Prostate gland (tissue), 2 donors: ENCODE results near the gene ARHGAP21. TPM values are rescaled to one million over a fixed set of nuclear protein-coding genes. Genes with fewer than 3 reads are reported as not detected.

Experiments used
- DNase-seq: peaks from one replicate; pipeline ENCODE4 v3.0.0-alpha.2; 2019; ENCODE audit warnings: low spot score
- H3K27ac ChIP-seq, 2 donors: fragments of 200-600 bp; sonication (generic); 2 replicates each; pipeline ENCODE4 v1.5.1; 2017 to 2019
- H3K27me3 ChIP-seq: fragments of 200-600 bp; sonication (generic); replicated peaks from 2 replicates; pipeline ENCODE4 v1.5.1; 2019; ENCODE audit not compliant: insufficient read depth
- H3K36me3 ChIP-seq, 2 donors: fragments of 200-600 bp; sonication (generic); 1 replicate in 1 of 2; 2 replicates in 1 of 2; pipeline versions ENCODE4 v1.5.1 to v1.8.1; 2017 to 2019
- H3K4me1 ChIP-seq: fragments of 200-600 bp; sonication (generic); replicated peaks from 2 replicates; pipeline ENCODE4 v1.5.1; 2019
- H3K4me3 ChIP-seq, 2 donors: fragments of 200-600 bp; sonication (generic); 2 replicates each; pipeline ENCODE4 v1.5.1; 2017 to 2019
- H3K9me3 ChIP-seq: fragments of 200-600 bp; sonication (generic); 2 replicates; pipeline ENCODE4 v1.5.1; 2017
- POLR2A ChIP-seq: fragments of 450-650 bp; IDR thresholded peaks from one replicate; pipeline ENCODE4 v1.6.1; 2016; ENCODE audit warnings: antibody characterized with exemption, mild to moderate bottlenecking
- POLR2AphosphoS5 ChIP-seq: sonication (generic); formaldehyde crosslinking; IDR thresholded peaks from one replicate; pipeline ENCODE4 v1.6.1; 2017; ENCODE audit warnings: antibody characterized with exemption
- WGBS: methylation state at CpG from one replicate; pipeline ENCODE4 v1.1.5; 2018; 5-methylcytosine and 5-hydroxymethylcytosine counted together
- intact Hi-C: fragments of 100-400 bp; cut with DNase I; formaldehyde crosslinking; loops from one replicate; pipeline ENCODE4 v1.14.2; 2022
- total RNA-seq, 2 donors: library from RNA; depleted of rRNA; stranded (reverse); fragments of >200 nt; gene quantifications; one replicate each; pipeline ENCODE4 v1.1.0, GENCODE V29; 2016
- TF ChIP-seq, protein P1 (sequence below), 4 experiments: fragments of 200-600 bp in 2 of 4; fragments of 450-650 bp in 2 of 4; sonication (generic) in 2 of 4; IDR thresholded peaks; 1 replicate in 3 of 4; 2 replicates in 1 of 4; pipeline ENCODE4 v1.5.1; 2016 to 2019; ENCODE audit warnings: antibody characterized with exemption in 4 of 4, mild to moderate bottlenecking in 2 of 4, moderate library complexity in 2 of 4

Gene ARHGAP21
- total RNA-seq, 2 donors from 2014 or later = 42.3 to 44.3 TPM

DNA sequence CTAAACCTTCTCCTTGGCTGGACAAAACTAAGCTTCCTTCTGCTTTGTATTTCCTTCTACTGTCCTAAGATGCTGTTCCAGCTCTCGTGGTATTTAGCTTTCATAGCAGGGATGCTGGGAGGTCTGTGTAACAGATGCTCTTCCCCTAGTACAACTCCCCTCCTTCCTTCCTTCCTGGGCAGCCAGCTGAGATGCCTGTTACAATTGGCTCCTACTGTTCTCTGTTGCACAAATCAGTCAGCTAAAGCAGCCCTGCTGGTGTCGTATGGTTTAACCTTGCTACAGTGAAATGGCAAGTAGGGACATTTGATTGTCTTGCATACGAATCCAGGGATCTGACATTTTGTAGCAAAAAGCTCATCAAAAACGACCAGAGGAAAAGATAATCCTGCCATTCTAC lies 143.8 kb downstream of the ARHGAP21 start:
- Histone ChIP-seq H3K27me3 (no peaks in the 10 kb centered on the region), H3K27ac (no peak overlapping the region), H3K36me3 (no peaks in the 10 kb centered on the region), H3K4me3 (no peak overlapping the region), H3K9me3 (no peaks in the 10 kb centered on the region), H3K4me1 (no peaks in the 10 kb centered on the region)
- WGBS = 81% methylated on average over 4 of the region's 4 CpGs
- DNase-seq = no peak
- intact Hi-C loops = no loop called here
- TF ChIP-seq POLR2A (no peak), POLR2AphosphoS5 (no peak)
- TF ChIP-seq, protein P1, sequence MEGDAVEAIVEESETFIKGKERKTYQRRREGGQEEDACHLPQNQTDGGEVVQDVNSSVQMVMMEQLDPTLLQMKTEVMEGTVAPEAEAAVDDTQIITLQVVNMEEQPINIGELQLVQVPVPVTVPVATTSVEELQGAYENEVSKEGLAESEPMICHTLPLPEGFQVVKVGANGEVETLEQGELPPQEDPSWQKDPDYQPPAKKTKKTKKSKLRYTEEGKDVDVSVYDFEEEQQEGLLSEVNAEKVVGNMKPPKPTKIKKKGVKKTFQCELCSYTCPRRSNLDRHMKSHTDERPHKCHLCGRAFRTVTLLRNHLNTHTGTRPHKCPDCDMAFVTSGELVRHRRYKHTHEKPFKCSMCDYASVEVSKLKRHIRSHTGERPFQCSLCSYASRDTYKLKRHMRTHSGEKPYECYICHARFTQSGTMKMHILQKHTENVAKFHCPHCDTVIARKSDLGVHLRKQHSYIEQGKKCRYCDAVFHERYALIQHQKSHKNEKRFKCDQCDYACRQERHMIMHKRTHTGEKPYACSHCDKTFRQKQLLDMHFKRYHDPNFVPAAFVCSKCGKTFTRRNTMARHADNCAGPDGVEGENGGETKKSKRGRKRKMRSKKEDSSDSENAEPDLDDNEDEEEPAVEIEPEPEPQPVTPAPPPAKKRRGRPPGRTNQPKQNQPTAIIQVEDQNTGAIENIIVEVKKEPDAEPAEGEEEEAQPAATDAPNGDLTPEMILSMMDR (IDR thresholded peaks at IDR 0.05) = no peak

DNA sequence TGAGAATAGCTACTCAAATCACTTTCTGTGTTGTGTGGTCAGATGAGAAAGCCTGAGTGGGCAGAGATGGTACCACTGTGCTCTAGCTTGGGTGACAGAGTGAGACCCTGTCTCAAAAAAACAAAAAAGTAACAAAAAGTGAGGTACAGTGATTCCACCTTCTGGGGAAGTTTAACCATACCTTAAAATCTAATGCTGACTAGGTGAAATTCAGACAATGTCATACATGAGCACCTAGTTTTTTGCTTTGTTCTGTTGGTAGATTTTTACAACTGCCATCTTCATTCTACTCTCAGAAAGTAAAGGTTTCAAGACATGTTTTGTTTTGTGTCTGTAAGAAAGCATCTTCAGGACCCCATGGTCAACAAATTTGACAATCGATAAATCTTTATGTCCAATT lies 144.2 kb downstream of the ARHGAP21 start:
- no peaks in the 10 kb centered on the region for H3K27me3 ChIP-seq
- intact Hi-C loops = no loop called here
- no peaks in the 10 kb centered on the region for H3K4me1 ChIP-seq
- no peaks in the 10 kb centered on the region for H3K9me3 ChIP-seq
- H3K4me3 ChIP-seq = no peak overlapping the region
- TF ChIP-seq POLR2A = no peak
- TF ChIP-seq POLR2AphosphoS5 = no peak
- TF ChIP-seq, protein P1 (IDR thresholded peaks at IDR 0.05) = no peak
- WGBS = 100% methylated on average over 1 of the region's 1 CpG
- DNase-seq = no peak
- H3K36me3 ChIP-seq = no peaks in the 10 kb centered on the region
- no peak overlapping the region for H3K27ac ChIP-seq

DNA sequence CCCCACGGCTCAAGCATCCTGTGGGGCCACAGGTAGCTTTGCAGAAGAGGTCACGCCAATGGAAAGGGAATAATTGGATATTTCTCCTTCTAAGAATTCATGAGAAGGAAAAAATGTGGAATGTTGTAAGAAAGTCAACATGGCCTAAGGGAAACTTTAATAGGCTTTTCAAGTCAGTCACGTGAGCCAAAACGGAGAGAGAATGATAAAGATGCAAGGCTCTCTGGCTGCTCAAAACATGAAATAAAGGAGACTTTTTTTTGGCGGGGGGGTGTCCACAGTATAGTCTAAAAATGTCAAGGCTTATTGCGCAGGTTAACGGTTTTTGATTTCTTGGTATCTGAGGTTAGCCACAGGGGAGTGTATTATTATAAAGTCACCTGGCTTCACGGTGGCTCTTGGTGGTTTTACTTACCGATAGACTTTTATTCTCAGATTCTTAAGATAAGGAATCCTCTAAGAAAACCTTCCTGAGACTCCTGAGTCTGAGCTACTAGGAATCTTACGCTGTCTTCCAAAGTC lies 148.1 kb downstream of the ARHGAP21 start:
- Histone ChIP-seq H3K27me3 (no peaks in the 10 kb centered on the region), H3K36me3 (no peaks in the 10 kb centered on the region), H3K9me3 (no peaks in the 10 kb centered on the region), H3K4me3 (no peak overlapping the region), H3K4me1 (no peaks in the 10 kb centered on the region), H3K27ac (no peak overlapping the region)
- 46% methylated on average over 10 of the region's 10 CpGs for WGBS
- intact Hi-C loops = no loop called here
- DNase-seq = no peak
- TF ChIP-seq POLR2A = no peak
- TF ChIP-seq POLR2AphosphoS5 = no peak
- TF ChIP-seq, protein P1 (IDR thresholded peaks at IDR 0.05) = no peak

DNA sequence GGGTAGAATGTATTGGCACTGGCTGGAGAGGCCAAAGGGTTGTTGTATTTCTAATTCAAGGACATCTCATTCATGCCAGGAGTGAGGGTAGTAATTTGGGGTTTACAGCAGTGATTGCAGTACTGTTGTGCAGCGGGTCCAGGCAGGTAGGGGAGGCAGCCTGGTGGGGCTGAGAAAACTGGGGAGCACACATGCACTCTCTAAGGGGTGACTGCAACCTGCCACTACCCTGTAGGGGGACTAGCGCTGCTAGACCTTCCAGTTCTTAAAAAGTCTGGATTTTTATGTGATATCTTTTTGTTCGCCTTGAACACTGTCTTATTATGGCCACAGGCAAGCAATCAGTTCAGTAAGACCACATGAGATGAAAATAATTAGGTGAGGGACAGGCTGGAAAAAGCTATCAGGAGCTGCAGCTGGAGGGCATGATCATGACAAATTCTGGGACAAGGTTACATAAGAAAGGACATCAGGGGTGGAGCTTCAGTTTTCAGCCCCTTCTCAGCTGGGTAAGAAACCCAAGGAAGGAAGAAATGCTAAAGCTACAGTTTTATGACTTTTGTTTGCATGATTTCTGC lies 149.0 kb downstream of the ARHGAP21 start:
- no peak overlapping the region for H3K4me3 ChIP-seq
- intact Hi-C loops = no loop called here
- 93% methylated on average over 3 of the region's 3 CpGs for WGBS

More for the DNA sequence above, 149.0 kb downstream of the ARHGAP21 start:
- H3K27ac ChIP-seq = no peak overlapping the region
- no peak for TF ChIP-seq POLR2A
- TF ChIP-seq, protein P1 (IDR thresholded peaks at IDR 0.05) = no peak
- no peak for TF ChIP-seq POLR2AphosphoS5
- no peaks in the 10 kb centered on the region for H3K36me3 ChIP-seq
- H3K9me3 ChIP-seq = no peaks in the 10 kb centered on the region
- no peaks in the 10 kb centered on the region for H3K4me1 ChIP-seq
- DNase-seq = no peak
- H3K27me3 ChIP-seq = no peaks in the 10 kb centered on the region
